OCI-LY3 (cell line): ENCODE results near the gene NPBWR2.

ENCODE experiments used
- H2AFZ ChIP-seq: fragments of 200-600, 300-600 bp; shearing (Covaris generic); 2 replicates; pipeline ENCODE4 v1.6.0; 2014; ENCODE audit warnings: antibody characterized with exemption, low read depth, low read length
- H3K27ac ChIP-seq: fragments of 200-600, 300-600 bp; sonication (generic); 2 replicates; pipeline ENCODE4 v1.5.1; 2014; ENCODE audit warnings: mild to moderate bottlenecking, low read length, moderate library complexity, mixed read lengths
- H3K27me3 ChIP-seq: fragments of 200-600, 300-600 bp; sonication (generic); 2 replicates; pipeline ENCODE4 v1.6.1; 2014; ENCODE audit warnings: low read depth, low read length, mixed read lengths
- H3K36me3 ChIP-seq: fragments of 200-600, 300-600 bp; sonication (generic); replicated peaks from 2 replicates; pipeline ENCODE3; 2014; ENCODE audit warnings: low read depth, low read length, mixed read lengths
- H3K4me1 ChIP-seq: fragments of 300-600, 200-600 bp; sonication (generic); 2 replicates; pipeline ENCODE4 v1.6.1; 2014; ENCODE audit warnings: low read length, mixed read lengths
- H3K4me2 ChIP-seq: fragments of 200-600, 300-600 bp; sonication (generic); 2 replicates; pipeline ENCODE4 v1.6.1; 2014; ENCODE audit warnings: low read length, mixed read lengths
- H3K4me3 ChIP-seq: fragments of 300-600, 200-600 bp; sonication (generic); 2 replicates; pipeline ENCODE4 v1.5.1; 2014; ENCODE audit warnings: antibody characterized with exemption, mild to moderate bottlenecking, low read length, moderate library complexity
- H3K79me2 ChIP-seq: fragments of 300-600, 200-600 bp; shearing (Covaris generic); 2 replicates; pipeline ENCODE4 v1.6.1; 2014; ENCODE audit warnings: mild to moderate bottlenecking, low read length, mixed read lengths
- H3K9ac ChIP-seq: fragments of 300-600, 200-600 bp; shearing (Covaris generic); 2 replicates; pipeline ENCODE4 v1.6.0; 2014; ENCODE audit warnings: mild to moderate bottlenecking, low read length, moderate library complexity
- H3K9me3 ChIP-seq: fragments of 200-600, 300-600 bp; shearing (Covaris generic); 2 replicates; pipeline ENCODE4 v1.6.1; 2014; ENCODE audit warnings: low read length, mixed read lengths; ENCODE audit not compliant: insufficient read depth
- H4K20me1 ChIP-seq: fragments of 200-600, 300-600 bp; sonication (generic); 2 replicates; pipeline ENCODE4 v1.6.1; 2016; ENCODE audit warnings: low read length, mixed read lengths; ENCODE audit not compliant: insufficient read depth
- CTCF ChIP-seq: fragments of 200-600, 300-600 bp; sonication (generic); IDR thresholded peaks from 2 replicates; pipeline ENCODE4 v1.5.1; 2014; ENCODE audit warnings: antibody characterized with exemption, low read length, low read depth
- EZH2phosphoT487 ChIP-seq: fragments of 200-600 bp; shearing (Covaris generic); IDR thresholded peaks from 2 replicates; pipeline ENCODE4 v1.6.1; 2018; ENCODE audit warnings: antibody characterized with exemption, mixed run types, low read depth

The NPBWR2 gene

GRCh38 chr20:64080013-64080812 lies 27.2 kb downstream of the NPBWR2 start, which contains the start of gene OPRL1:
Gene OPRL1 (plus strand): TSS chr20:64080082. CDS start chr20:64092721, 12,639 bp downstream.
- peak within 1 kb of the TSS; percentile 91 for H3K27ac ChIP-seq
- 0 out of 2 replicates have a peak within 1 kb of the TSS, but pooled peaks have one; percentile 33 for H2AFZ ChIP-seq

GRCh38 chr20:64079273-64080012 lies 27.9 kb downstream of the NPBWR2 start, which contains the start of gene RGS19:
Gene RGS19 (minus strand): TSS chr20:64079518. CDS start chr20:64076886, 2,632 bp downstream.
- Histone ChIP-seq H3K4me1 (peaks cover 34% of the 10 kb centered on the region), H3K9ac (peak within 1 kb of the TSS; percentile 98), H3K9me3 (no peaks in the 10 kb centered on the region), H3K36me3 (peaks cover 9% of the 10 kb centered on the region), H3K27ac (peak within 1 kb of the TSS; percentile 91), H3K4me3 (peak within 1 kb of the TSS; percentile 95), H3K27me3 (peaks cover 9% of the 10 kb centered on the region), H2AFZ (0 out of 2 replicates have a peak within 1 kb of the TSS, but pooled peaks have one; percentile 33), H3K79me2 (peaks cover 34% of the 10 kb centered on the region), H4K20me1 (no peaks in the 10 kb centered on the region), H3K4me2 (peak within 1 kb of the TSS; percentile 99)
- TF ChIP-seq EZH2phosphoT487 (no peak), CTCF (no peak)

More at GRCh38 chr20:64080013-64080812, 27.2 kb downstream of the NPBWR2 start, which contains the start of gene OPRL1:
- Histone ChIP-seq H3K4me3 (peak within 1 kb of the TSS; percentile 95), H3K27me3 (peaks cover 16% of the 10 kb centered on the region), H4K20me1 (no peaks in the 10 kb centered on the region), H3K4me2 (peak within 1 kb of the TSS; percentile 99), H3K9ac (peak within 1 kb of the TSS; percentile 98), H3K9me3 (no peaks in the 10 kb centered on the region), H3K36me3 (peaks cover 8% of the 10 kb centered on the region), H3K79me2 (peaks cover 34% of the 10 kb centered on the region), H3K4me1 (peaks cover 34% of the 10 kb centered on the region)
- no peak for TF ChIP-seq EZH2phosphoT487
- no peak for TF ChIP-seq CTCF

- peaks cover 9% of the 10 kb centered on the region for H3K36me3 ChIP-seq
- H3K4me3 ChIP-seq, result peak overlapping the region; percentile 91
- no peaks in the 10 kb centered on the region for H3K9me3 ChIP-seq
- H3K4me2 ChIP-seq, result peak overlapping the region; percentile 99
- H3K27ac ChIP-seq, result peak overlapping the region; percentile 91
- no peak overlapping the region for H2AFZ ChIP-seq
- TF ChIP-seq CTCF (no peak), EZH2phosphoT487 (no peak)
- peak overlapping the region; percentile 98 for H3K9ac ChIP-seq
- peaks cover 34% of the 10 kb centered on the region for H3K79me2 ChIP-seq
- 0 out of 2 replicates have a peak, but pooled peaks cover 4% of the 10 kb centered on the region for H3K27me3 ChIP-seq
- H4K20me1 ChIP-seq, result no peaks in the 10 kb centered on the region
- peaks cover 34% of the 10 kb centered on the region for H3K4me1 ChIP-seq
These were observed 28.5 kb downstream of the NPBWR2 start for GRCh38 chr20:64078934-64079272.
